GM13976 (cell line): Measurements from ENCODE around the gene DIAPH2.

Experiments
- DNase-seq: peaks from one replicate; pipeline ENCODE4 v3.0.0; 2012; ENCODE audit warnings: low spot score
- CTCF ChIP-seq: IDR thresholded peaks from 2 replicates; pipeline ENCODE4 v1.5.1; 2012; ENCODE audit warnings: borderline replicate concordance, mild to moderate bottlenecking; ENCODE audit not compliant: insufficient read depth; ENCODE audit errors: extremely low read depth, missing control alignments, control extremely low read depth
- in situ Hi-C: fragments of 300-500 bp; cut with MboI; formaldehyde crosslinking; loops from one replicate; pipeline ENCODE4 v1.12.0; 2022; ENCODE audit warnings: low sequenced_read_pairs, mixed read lengths, inconsistent platforms; ENCODE audit not compliant: unreplicated experiment

Gene DIAPH2

GRCh38 chrX:96700625-96701024, 16.0 kb downstream of the DIAPH2 start:
- no peak for TF ChIP-seq CTCF
- DNase-seq = no peak
- in situ Hi-C loops = loop anchor here (25.0 kb wide), 1 partner anchor 112 kb away; no protein-coding TSS in a partner anchor

- DNase-seq = no peak
- in situ Hi-C loops = loop anchor here (25.0 kb wide), 1 partner anchor 109 kb away; no protein-coding TSS in a partner anchor
- no peak for TF ChIP-seq CTCF
Observed at GRCh38 chrX:96703379-96703778, 18.7 kb downstream of the DIAPH2 start.

GRCh38 chrX:96703816-96704215, 19.2 kb downstream of the DIAPH2 start:
- TF ChIP-seq CTCF = no peak
- no peak for DNase-seq
- in situ Hi-C loops = loop anchor here (25.0 kb wide), 1 partner anchor 108 kb away; no protein-coding TSS in a partner anchor

GRCh38 chrX:96704629-96705028, 20.0 kb downstream of the DIAPH2 start:
- TF ChIP-seq CTCF = no peak
- in situ Hi-C loops = loop anchor here (25.0 kb wide), 1 partner anchor 108 kb away; no protein-coding TSS in a partner anchor
- no peak for DNase-seq

- in situ Hi-C loops = loop anchor here (25.0 kb wide), 1 partner anchor 106 kb away; no protein-coding TSS in a partner anchor
- no peak for TF ChIP-seq CTCF
- no peak for DNase-seq
Observed at GRCh38 chrX:96705905-96706304, 21.3 kb downstream of the DIAPH2 start.

GRCh38 chrX:96707804-96708203, 23.2 kb downstream of the DIAPH2 start:
- DNase-seq = no peak

More at GRCh38 chrX:96707804-96708203, 23.2 kb downstream of the DIAPH2 start:
- no peak for TF ChIP-seq CTCF
- in situ Hi-C loops = loop anchor here (25.0 kb wide), 1 partner anchor 104 kb away; no protein-coding TSS in a partner anchor
